NOMO-1 (cell line): ENCODE data around the gene PHC2.

Experiments used
- DNase-seq, 2 experiments: peaks; one replicate each; lab custom pipeline; 2025; ENCODE audit not compliant: unreplicated experiment in 2 of 2; lab: John Stamatoyannopoulos, UW

Gene PHC2, protein sequence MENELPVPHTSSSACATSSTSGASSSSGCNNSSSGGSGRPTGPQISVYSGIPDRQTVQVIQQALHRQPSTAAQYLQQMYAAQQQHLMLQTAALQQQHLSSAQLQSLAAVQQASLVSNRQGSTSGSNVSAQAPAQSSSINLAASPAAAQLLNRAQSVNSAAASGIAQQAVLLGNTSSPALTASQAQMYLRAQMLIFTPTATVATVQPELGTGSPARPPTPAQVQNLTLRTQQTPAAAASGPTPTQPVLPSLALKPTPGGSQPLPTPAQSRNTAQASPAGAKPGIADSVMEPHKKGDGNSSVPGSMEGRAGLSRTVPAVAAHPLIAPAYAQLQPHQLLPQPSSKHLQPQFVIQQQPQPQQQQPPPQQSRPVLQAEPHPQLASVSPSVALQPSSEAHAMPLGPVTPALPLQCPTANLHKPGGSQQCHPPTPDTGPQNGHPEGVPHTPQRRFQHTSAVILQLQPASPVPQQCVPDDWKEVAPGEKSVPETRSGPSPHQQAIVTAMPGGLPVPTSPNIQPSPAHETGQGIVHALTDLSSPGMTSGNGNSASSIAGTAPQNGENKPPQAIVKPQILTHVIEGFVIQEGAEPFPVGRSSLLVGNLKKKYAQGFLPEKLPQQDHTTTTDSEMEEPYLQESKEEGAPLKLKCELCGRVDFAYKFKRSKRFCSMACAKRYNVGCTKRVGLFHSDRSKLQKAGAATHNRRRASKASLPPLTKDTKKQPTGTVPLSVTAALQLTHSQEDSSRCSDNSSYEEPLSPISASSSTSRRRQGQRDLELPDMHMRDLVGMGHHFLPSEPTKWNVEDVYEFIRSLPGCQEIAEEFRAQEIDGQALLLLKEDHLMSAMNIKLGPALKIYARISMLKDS

DNA sequence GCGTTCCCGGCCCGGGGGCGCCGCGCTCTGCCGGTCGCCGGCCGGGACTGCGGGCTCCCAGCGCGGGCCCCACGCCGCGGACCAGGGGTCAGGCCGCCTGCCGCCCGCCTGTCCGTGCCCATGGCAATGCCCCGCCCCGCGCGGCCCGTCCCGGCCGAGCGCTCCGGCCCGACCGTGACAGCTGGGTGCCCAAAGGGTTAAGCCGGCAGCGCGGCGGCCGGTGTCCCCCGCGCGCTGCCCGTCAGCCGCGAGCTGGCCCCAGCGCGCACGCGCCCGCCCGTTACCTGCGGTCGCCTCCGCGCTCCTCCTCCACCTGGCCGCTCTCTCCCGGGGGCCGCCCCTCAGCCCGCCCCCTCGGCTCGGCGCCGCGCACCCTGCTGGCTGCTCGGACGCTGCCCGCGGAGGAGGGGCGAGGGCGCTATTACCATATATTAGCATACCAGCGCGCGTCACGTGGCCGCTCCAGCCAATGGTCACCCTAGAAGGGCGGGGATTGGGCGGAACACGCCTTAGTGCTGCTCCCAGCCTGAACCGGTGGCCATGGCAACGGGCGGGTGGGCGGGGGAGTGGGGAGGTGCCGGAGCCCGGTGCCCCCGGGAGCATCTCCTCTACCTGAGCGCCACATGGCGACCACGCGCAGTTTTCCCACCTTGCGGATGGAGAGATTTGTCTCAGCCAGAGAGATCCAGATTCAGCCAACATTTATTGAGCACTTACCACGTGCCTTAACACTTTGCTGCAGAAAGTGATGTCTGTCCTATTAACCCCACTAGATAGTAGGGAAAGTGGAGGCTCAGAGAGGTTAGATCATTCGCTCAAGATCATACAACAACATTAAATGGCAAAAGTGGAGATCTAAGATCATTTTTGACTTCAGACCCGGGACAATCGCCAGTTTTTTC lies at the start of gene PHC2:
Gene PHC2, minus strand, starts transcription at position 404 of the 902 bp plus-strand sequence. CDS start 55,556 bp downstream, outside the sequence.
- peak; percentile 95 for DNase-seq

DNA sequence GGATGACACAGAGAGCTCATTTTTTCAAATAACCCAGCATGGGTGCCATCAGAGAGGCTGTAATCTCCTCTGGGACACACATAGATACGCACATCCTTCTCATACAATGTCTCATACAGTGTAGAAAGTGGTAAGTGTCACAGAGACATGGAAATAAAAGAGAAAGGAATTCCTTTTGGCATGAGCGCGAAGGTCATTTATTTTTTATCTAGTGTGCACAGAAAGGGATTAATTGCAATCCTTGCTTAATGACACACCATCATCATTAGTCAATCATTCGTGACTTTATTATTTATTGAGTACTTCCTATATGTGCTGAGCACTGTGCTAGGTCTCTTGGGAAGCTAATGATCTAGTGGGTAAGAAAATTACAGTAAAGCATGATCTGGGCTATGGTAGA lies 46.6 kb upstream of the PHC2 start:
- no peak for DNase-seq

DNA sequence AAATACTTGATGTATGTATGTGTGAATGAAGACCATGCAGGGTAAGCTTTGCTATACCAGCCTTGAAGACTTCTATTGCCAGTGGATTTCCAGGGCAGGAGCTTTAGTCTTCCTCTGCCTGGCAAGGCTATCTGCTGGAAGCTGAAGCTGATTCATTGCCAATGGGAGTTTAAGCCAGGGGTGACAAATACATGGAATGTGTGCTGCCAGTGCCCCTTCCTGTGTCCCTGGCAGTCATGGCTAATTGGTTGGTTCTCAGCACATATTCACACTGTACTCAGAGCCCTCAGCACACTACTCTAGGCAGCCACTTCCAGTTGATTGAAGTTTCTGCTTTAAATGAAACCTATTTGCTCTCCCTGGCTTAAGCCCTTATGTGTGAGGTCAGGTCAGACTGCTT lies 43.0 kb upstream of the PHC2 start:
- no peak for DNase-seq

DNA sequence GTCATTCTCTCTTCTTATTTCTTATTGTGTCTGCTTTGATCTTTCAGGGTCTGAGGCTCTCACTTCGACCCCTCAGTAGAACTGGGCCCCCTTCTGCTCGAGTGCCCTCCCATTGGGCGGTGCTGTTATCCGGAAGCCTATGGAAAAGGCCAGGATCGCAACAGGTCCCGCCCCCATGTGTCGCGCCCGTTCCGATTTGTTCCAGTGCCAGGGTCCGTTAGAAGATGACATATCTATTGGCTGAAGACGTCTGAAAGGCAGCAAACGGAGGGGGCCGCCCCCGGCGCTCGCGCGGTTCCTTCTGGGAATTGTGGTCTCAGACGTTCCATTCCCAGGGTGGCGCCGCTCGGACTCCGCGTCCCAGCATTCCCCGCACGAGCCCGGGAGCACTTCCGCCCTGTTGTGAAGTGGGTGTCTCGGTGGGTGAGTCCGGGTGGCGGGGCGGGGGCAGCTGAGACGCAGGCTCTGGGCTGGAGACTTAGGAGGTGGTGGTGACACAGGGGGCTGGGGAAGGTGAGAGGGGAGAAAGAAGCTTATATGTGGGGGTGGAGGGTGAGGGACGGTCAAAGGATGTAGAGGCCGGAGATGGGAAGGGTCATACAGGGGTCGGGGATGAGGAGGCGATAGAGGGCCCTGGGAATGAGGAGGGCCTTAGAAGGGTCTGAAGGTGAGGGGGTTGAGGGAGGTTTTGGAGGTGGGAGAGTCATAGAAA lies 41.5 kb upstream of the PHC2 start, which contains the start of gene ZSCAN20:
Gene ZSCAN20, plus strand, starts transcription at position 377 of the 712 bp plus-strand sequence. CDS start 6,644 bp downstream, outside the sequence.
- DNase-seq = peak; percentile 95 to 97

DNA sequence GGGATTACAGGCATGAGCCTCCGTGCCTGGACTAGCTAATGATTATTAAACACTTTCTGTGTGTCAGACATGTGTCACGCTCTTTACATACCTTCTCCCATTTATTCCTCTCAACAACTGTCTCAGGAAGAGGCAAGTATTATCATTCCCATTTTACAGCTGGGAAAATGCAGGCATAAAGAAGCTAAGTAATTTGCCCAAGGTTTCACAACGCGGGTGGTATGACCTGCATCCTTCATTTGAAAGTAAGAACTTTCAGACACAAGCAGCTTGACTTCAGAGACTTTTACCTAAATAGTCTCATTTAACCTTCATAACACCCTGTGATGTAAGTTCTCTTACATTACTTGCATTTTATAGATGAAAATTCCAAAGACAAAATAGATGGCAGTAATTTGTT lies 40.5 kb upstream of the PHC2 start:
- DNase-seq = no peak

DNA sequence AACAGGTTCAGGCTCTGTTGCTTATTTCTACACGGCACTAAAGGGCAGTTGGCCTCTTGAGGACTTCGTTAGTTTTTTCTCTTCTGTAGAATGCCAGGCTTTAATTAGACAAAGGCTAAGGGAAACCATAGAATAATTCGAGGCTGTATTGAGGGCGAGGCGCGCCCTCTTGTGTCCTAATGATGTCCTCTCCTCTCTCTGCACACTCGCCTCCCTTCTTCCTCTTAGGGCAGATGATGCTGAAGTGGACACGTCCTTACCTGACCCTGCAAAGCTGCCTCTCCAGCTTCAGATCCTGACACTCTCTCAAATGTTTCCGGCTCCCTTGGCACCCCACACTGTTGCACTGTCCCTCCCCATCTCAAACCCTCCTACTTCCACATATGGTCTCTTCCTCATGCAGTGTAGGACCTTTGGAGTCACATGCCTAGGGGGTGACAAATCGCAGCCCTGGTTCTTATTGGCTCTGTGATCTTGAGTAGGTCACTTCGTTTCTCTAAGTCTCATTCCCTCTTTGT lies 39.7 kb upstream of the PHC2 start:
- peak; percentile 76 to 84 for DNase-seq

DNA sequence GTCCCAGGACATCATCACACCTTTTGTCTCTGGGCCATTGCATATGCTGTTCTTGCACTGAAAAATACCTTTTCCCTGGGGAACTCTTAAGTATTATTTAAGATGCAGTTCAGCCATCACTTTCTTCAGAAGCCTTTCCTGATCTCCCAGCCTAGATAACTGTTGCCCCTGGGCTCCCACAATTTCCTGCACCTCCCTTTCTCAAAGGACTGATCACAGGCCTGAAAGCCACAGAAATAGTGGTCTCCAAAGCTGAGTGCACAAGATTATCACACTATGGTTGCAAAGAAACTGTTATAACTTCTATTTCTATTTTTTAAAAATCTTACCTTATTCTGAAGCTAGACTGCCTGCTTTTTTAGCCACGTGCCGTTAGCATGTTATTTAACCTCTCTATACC lies 38.8 kb upstream of the PHC2 start:
- DNase-seq = no peak

DNA sequence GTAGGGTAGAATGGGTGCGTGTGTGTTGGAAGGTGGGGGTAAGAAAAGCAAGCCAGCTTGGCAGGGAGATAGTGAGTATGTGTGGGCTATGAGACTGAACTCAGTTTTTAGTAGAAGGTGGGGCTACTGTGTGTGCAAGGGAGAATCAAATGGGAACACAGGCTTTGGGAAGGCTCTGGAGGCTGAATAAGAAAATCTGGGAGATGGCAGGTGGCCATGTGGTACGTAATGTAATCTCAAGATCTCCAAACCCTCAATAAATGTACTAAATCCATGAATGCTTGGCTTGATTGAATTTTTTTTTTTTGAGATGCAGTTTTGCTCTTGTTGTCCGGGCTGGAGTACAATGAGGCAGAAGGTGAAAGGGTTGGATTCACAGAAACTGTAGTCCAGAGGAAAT lies 38.1 kb upstream of the PHC2 start:
- no peak for DNase-seq

DNA sequence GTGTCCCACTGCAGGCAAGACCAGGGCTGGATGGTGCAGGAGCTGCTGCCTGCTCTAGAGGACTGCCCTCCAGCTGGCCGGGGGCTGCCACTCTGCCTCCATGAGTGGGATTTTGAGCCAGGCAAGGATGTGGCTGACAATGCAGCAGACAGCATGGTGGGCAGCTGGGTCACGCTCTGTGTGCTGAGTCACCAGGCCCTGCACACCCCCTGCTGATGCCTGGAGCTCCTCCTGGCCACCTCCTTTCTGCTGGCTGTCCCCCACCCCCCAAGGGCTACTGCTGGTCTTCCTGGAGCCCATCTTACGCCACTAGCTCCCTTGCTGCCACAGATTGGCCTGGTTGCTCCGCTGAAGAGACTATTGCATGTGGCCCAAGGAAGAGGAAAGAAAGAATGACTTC lies 37.6 kb upstream of the PHC2 start:
- DNase-seq = no peak

DNA sequence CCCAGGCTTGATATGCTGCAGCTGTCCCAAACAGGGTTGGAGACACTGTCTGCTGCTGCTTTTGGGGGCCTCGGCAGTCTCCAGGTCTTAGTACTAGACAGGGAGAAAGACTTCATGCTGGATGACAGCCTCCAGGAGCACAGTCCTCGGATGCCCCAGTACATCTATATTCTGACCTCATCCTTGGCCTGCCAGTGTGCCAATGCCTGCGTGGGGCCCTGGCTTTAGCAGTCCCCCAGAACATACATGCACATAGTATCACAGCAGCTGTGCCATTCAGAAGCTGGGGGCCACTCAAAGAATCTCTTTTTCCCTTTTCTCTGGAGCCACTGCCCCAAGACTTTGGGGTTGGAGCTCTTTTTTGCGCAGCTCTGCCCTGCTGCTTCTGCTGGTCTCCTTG lies 37.1 kb upstream of the PHC2 start:
- no peak for DNase-seq

DNA sequence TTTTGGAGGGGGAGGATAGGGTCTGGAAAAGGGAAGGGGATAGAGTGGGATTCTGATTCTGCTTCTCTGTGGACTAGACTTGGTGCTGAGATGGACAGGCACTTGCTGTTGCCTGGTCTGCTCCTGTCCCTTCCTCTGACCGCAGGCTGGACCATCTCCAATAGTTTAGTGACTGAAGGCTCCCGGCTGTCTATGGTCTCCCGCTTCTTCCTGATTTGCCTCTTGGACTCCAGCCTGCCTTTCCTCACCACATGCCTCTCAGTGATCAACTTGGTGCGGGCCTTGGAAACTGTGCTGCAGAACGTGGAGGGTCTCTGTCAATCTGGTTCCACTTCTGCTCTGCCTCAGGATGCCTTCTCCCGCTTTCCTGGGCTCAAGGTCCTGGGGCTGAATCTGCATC lies 35.3 kb upstream of the PHC2 start:
- DNase-seq = no peak

DNA sequence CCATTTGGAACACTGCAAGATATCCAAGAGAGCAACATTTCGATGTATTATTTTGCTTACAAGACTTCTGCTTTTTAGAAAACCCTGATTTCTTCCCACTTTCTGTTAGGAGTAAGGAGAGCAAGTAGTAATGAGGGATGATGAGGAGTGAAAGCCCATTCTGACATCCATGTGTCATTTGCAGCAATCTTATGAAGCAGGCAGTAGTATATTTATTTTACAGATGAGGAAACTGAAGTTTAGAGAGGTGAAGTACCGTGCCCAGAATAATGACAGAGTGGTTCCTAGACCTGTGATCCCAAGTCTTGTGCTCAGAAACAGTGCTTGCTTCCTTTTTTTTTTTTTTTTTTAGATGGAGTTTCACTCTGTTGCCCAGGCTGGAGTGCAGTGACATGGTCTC lies 34.4 kb upstream of the PHC2 start:
- DNase-seq = peak in 1 of 2 experiments; percentile 8

DNA sequence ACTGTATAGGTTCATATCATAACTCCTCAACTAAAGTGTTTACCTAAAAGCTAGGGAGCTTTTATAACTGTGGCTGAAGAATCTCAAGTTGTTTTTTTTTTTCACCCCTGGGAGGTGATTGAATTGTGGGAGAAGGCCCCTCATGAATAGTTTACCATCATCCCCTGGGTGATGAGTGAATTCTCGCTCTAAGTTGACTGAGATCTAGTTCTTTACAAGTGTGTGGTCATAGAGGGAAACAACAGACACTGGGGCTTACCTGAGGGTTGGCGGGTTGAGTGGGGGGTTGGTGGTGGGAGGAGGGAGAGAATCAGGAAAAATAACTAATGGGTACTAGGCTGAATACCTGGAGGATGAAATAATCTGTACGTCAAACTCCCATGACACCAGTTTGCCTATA lies 33.7 kb upstream of the PHC2 start:
- no peak for DNase-seq

DNA sequence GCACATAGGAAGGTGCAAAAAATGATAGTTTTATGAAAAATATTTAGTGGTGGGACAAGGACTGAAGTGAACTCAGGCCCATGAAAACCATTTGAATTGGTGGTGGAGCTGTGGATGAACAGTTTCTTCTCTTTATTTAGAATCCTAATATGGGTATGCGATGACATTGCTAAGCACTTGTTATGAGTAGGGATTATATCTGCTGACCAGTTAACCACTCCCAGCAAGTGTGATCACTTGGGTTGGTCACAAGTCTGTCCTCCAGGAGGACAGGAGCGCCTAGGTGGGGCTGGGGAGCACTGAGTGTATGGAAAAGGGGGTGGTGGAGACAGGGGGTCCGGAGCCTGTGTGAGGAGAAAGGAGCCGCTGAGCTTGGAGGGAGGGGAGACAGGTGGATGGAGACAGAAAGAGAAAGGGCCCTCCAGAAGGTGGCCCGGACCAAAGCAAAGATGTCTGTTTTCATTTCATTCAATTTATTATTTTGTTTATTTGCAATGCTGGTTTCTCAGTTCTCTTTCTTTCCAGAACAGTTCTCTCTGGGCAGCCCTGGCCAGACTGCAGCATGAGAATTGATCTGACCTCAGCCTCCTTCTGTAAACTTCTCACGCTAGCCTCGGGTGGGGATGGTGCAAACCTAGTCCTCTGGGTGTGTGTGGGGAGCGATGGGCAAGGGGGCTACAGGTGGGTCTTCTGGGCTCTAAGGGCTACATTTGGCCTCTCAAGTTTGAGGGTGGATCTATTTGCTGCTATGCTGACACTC lies 31.7 kb upstream of the PHC2 start:
- DNase-seq = no peak

DNA sequence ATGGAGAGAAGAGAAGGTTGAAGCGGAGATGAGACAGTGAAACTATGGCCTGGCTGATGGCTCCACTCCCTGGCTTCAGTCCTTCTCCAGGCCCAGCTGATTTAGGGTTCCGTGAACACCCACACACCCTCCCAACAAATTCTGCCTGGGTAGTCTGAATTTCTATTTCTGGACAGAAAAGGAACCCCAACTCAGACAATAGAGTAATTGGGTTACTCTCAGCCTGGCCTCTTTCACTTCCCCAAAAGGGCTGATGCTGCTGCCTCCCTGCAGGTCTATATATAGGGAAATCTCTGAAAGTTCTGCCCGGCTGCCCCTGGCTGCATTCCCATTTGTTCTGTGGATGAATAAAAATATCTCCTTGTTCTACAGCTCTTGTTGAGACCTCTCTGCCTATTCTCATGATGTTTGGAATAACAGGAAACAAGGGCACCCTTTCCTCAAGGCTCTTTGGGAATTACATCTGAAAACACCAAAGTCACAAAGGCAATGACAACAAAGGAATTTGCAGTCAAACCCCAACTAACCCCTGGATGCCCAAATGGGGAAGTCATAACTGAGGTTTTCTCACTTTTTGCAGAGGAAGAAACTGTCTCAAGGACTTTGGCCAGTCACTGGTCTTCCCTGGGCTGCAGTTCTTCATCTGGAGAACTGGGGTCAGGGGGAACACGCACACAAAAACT lies 30.2 kb upstream of the PHC2 start:
- DNase-seq = peak; percentile 82 to 86

DNA sequence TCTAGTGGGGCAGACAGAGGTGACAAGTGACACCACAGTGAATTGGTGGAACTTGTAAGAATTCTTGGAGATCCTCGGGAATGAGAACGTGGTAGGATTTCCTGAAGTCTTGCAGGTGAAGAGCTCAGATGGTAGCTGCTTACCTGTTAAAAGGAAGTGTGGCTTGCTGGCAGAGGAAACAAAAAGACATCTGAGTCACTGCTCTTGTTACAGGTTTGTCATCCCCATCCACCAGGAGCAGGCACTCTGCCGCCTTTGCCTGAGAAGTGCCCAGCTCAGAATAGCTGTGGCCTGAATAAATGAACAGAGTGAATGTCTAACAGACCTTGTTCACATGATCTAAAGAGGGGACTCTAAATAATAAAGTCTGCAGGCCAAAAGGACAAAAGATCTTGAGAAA lies 29.2 kb upstream of the PHC2 start:
- DNase-seq = no peak

DNA sequence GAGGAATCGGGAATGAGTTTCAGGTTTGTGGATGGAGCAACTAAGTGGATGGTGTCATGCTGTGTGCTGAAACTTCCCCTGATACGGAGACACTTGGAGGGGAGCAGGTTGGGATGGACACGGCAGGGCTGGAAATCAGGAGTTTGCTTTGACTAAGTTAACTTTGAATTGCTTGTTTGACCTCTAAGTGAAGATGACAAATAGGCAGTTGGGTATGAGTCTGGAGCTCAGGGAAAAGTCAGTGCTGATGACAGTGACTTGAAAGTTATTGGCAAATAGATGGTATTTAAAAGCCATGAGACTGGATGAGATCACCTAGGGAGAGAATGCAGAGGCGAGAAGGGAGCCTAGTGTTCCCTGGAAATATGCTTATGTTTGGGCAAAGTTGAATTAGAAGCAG lies 28.8 kb upstream of the PHC2 start:
- no peak for DNase-seq

DNA sequence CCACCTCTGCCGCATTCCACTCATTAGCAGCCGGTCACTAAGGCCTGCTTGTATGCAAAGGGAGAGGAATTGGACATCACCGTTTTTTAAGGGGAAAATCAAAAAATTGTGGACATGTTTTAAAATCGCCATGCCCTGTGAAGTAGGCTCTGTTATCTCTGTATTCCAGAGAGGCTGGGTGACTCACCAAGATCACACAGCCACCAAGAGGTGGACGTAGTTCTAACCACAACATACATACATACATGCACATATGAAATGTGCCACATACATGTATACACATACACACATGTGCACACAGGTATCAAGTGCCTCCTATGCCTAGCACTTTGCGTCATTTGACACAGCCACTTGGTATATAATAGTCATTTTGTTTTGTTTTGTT lies 25.6 kb upstream of the PHC2 start:
- no peak for DNase-seq
